GM23338 (cell line): Measurements from ENCODE around the gene KCNN3. TPM values are rescaled to one million over a fixed set of nuclear protein-coding genes. Genes with fewer than 3 reads are reported as not detected.

Experiments used
- ATAC-seq: fragments of 200-7000 bp; cut with Tn5 transposase; 3 replicates; pipeline ENCODE4 v1.9.1; 2020
- DNase-seq: peaks from one replicate; pipeline ENCODE4 v3.0.0-alpha.2; 2015; ENCODE audit warnings: low spot score
- H2AFZ ChIP-seq: fragments of 200-600 bp; sonication (generic); 2 replicates; pipeline ENCODE4 v1.8.0; 2016; ENCODE audit warnings: antibody characterized with exemption, mild to moderate bottlenecking, moderate library complexity
- H3F3A ChIP-seq: fragments of 200-600 bp; sonication (generic); replicated peaks from 2 replicates; pipeline ENCODE4 v1.8.0; 2017; ENCODE audit warnings: antibody characterized with exemption, mixed run types, low read depth
- H3K27ac ChIP-seq: fragments of 200-600 bp; sonication (generic); 2 replicates; pipeline ENCODE4 v1.6.1; 2016; ENCODE audit warnings: low read depth
- H3K27me3 ChIP-seq: fragments of 200-600 bp; sonication (generic); 2 replicates; pipeline ENCODE4 v1.8.0; 2016; ENCODE audit warnings: mild to moderate bottlenecking, mixed run types, moderate library complexity; ENCODE audit not compliant: insufficient read depth
- H3K36me3 ChIP-seq: fragments of 200-600 bp; sonication (generic); 2 replicates; pipeline ENCODE4 v1.8.0; 2016; ENCODE audit warnings: mild to moderate bottlenecking; ENCODE audit not compliant: insufficient read depth
- H3K4me1 ChIP-seq: fragments of 200-600 bp; sonication (generic); 2 replicates; pipeline ENCODE4 v1.8.0; 2016; ENCODE audit warnings: mild to moderate bottlenecking, moderate library complexity; ENCODE audit not compliant: insufficient read depth
- H3K4me2 ChIP-seq: fragments of 200-600 bp; sonication (generic); 2 replicates; pipeline ENCODE4 v1.7.1; 2017; ENCODE audit warnings: mixed run types
- H3K4me3 ChIP-seq: fragments of 200-600 bp; sonication (generic); 2 replicates; pipeline ENCODE4 v1.6.1; 2016; ENCODE audit warnings: mixed run types
- H3K79me2 ChIP-seq: fragments of 200-600 bp; sonication (generic); replicated peaks from 2 replicates; pipeline ENCODE4 v1.8.0; 2017; ENCODE audit warnings: mild to moderate bottlenecking; ENCODE audit not compliant: insufficient read depth
- H3K9me2 ChIP-seq: fragments of 200-600 bp; sonication (generic); 2 replicates; pipeline ENCODE4 v1.8.0; 2017; ENCODE audit not compliant: insufficient read depth
- H4K20me1 ChIP-seq: fragments of 200-600 bp; sonication (generic); replicated peaks from 2 replicates; pipeline ENCODE4 v1.8.0; 2017; ENCODE audit warnings: mild to moderate bottlenecking; ENCODE audit not compliant: insufficient read depth
- H3K27ac Mint-ChIP-seq: 2 replicates; pipeline ENCODE4 v1.8.0; 2020; ENCODE audit warnings: inconsistent platforms, mild to moderate bottlenecking, moderate library complexity, mixed read lengths
- H3K27me3 Mint-ChIP-seq: 3 replicates; pipeline ENCODE4 v1.8.0; 2022; ENCODE audit warnings: low read depth, mild to moderate bottlenecking, moderate library complexity, mixed read lengths, inconsistent platforms; ENCODE audit not compliant: insufficient read depth, poor library complexity
- H3K36me3 Mint-ChIP-seq: 3 replicates; pipeline ENCODE4 v1.8.0; 2021; ENCODE audit warnings: low read depth, mild to moderate bottlenecking, inconsistent platforms, moderate library complexity, mixed read lengths
- H3K4me1 Mint-ChIP-seq: 3 replicates; pipeline ENCODE4 v1.8.0; 2020; ENCODE audit warnings: mild to moderate bottlenecking, inconsistent platforms, mixed read lengths
- H3K4me3 Mint-ChIP-seq: 3 replicates; pipeline ENCODE4 v1.8.0; 2021; ENCODE audit warnings: moderate library complexity, mild to moderate bottlenecking, inconsistent platforms, mixed read lengths
- H3K9me3 Mint-ChIP-seq: 3 replicates; pipeline ENCODE4 v1.8.0; 2020; ENCODE audit warnings: moderate library complexity, mild to moderate bottlenecking, inconsistent platforms, mixed read lengths
- CREB1 ChIP-seq: fragments of 250-450 bp; sonication (Bioruptor Pico); IDR thresholded peaks from 2 replicates; pipeline ENCODE4 v1.5.0; 2020; ENCODE audit warnings: low read depth, mild to moderate bottlenecking, moderate library complexity
- EZH2phosphoT487 ChIP-seq: fragments of 200-600 bp; sonication (generic); IDR thresholded peaks from one replicate; pipeline ENCODE4 v1.8.1; 2018; ENCODE audit warnings: antibody characterized with exemption; ENCODE audit not compliant: unreplicated experiment
- POLR2AphosphoS5 ChIP-seq: IDR thresholded peaks from 2 replicates; pipeline ENCODE4 v1.6.1; 2016; ENCODE audit warnings: antibody characterized with exemption, low read depth
- REST ChIP-seq: IDR thresholded peaks from one replicate; pipeline ENCODE4 v1.6.1; 2018; ENCODE audit warnings: antibody characterized with exemption; ENCODE audit not compliant: unreplicated experiment
- STAT1 ChIP-seq: IDR thresholded peaks from one replicate; pipeline ENCODE4 v1.6.1; 2016; ENCODE audit warnings: antibody characterized with exemption; ENCODE audit not compliant: unreplicated experiment
- polyA plus RNA-seq: library from polyadenylated mRNA; unstranded; fragments of >200 nt; fragmentation: Nextera tagmentation; extraction: Ambion mirVana; gene quantifications from 2 replicates; pipeline ENCODE4 v1.2.1, GENCODE V29; 2016
- total RNA-seq: library from RNA; depleted of rRNA; stranded (reverse); fragments of >200 nt; shearing (Covaris generic); gene quantifications from 2 replicates; pipeline ENCODE4 v1.2.3, GENCODE V29; 2014
- TF ChIP-seq, protein P1 (sequence below): IDR thresholded peaks from 2 replicates; pipeline ENCODE4 v1.6.1; 2016; ENCODE audit warnings: antibody characterized with exemption
- TF ChIP-seq, protein P2 (sequence below): fragments of 250-450 bp; sonication (Bioruptor Pico); IDR thresholded peaks from 2 replicates; pipeline ENCODE4 v1.5.0; 2020; ENCODE audit warnings: mild to moderate bottlenecking, moderate library complexity

Gene KCNN3
- total and polyA plus RNA-seq, 2 experiments from 2014 or later = 1.9 to 3.0 TPM

DNA sequence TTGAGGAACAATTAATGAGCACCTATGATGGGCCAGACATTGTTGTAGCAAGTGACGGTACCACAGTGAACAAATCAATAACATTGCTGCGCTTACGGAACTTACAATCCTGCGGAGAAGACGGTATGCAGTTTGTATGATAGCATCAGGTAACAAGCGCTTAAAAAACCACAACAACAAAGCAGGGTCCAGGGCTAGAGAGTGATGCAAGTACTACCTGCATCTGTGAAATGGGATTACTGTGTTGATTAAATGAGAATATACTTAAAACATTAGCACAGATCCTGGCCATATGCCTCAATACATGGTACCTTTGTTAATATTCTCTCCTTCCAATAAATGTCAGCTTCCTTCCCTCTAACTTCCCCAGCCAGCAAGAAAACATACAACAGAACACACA lies 151.5 kb downstream of the KCNN3 start:
- DNase-seq = no peak
- Mint-ChIP-seq H3K36me3 (no peaks in the 10 kb centered on the region), H3K9me3 (no peaks in the 10 kb centered on the region), H3K4me1 (no peaks in the 10 kb centered on the region; the same call in none of the 3 replicates), H3K27ac (no peak overlapping the region), H3K27me3 (no peaks in the 10 kb centered on the region), H3K4me3 (no peak overlapping the region)
- H3K4me1 ChIP-seq = peaks cover 4% of the 10 kb centered on the region; the same call in 1 of the 2 replicates
- H2AFZ ChIP-seq = no peak overlapping the region
- ATAC-seq = no peak
- H3K79me2 ChIP-seq = no peaks in the 10 kb centered on the region
- no peak overlapping the region for H3K4me3 ChIP-seq
- H3K27ac ChIP-seq = no peak overlapping the region
- no peaks in the 10 kb centered on the region for H3K9me2 ChIP-seq
- no peaks in the 10 kb centered on the region for H3K27me3 ChIP-seq
- H3F3A ChIP-seq = no peaks in the 10 kb centered on the region
- H3K4me2 ChIP-seq = no peak overlapping the region
- no peaks in the 10 kb centered on the region for H4K20me1 ChIP-seq
- TF ChIP-seq, protein P1, sequence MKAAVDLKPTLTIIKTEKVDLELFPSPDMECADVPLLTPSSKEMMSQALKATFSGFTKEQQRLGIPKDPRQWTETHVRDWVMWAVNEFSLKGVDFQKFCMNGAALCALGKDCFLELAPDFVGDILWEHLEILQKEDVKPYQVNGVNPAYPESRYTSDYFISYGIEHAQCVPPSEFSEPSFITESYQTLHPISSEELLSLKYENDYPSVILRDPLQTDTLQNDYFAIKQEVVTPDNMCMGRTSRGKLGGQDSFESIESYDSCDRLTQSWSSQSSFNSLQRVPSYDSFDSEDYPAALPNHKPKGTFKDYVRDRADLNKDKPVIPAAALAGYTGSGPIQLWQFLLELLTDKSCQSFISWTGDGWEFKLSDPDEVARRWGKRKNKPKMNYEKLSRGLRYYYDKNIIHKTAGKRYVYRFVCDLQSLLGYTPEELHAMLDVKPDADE = no peak
- TF ChIP-seq REST = no peak
- TF ChIP-seq EZH2phosphoT487 = no peak
- H3K36me3 ChIP-seq = no peaks in the 10 kb centered on the region

DNA sequence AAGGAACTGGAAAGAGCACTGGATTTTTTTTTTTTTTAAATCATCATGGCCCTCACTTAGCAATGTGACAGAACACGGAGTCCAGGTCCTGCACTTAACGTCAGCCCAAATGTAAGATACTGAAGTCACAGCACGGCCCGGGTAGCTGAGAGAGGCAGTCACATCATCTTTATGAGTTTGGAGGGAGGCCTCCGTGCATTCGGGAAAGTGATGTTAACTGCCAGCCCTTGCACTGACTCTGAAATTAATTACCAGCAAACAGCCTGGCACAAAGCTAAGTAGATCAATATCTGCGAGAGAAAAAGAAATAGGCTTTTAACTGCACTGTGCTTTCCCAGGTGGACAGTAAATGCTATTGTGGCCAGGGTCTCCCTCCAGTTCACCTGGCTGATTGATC lies 152.6 kb downstream of the KCNN3 start:
- Mint-ChIP-seq H3K27me3 (no peaks in the 10 kb centered on the region), H3K27ac (no peak overlapping the region), H3K9me3 (no peaks in the 10 kb centered on the region), H3K4me3 (no peak overlapping the region), H3K36me3 (no peaks in the 10 kb centered on the region), H3K4me1 (no peaks in the 10 kb centered on the region; the same call in none of the 3 replicates)
- no peaks in the 10 kb centered on the region for H3K79me2 ChIP-seq
- no peak overlapping the region for H3K4me3 ChIP-seq
- no peak overlapping the region for H2AFZ ChIP-seq
- DNase-seq = no peak
- H3K9me2 ChIP-seq = no peaks in the 10 kb centered on the region
- peaks cover 4% of the 10 kb centered on the region; the same call in 1 of the 2 replicates for H3K4me1 ChIP-seq
- no peaks in the 10 kb centered on the region for H3F3A ChIP-seq
- H3K27me3 ChIP-seq = no peaks in the 10 kb centered on the region
- no peak overlapping the region for H3K4me2 ChIP-seq
- no peak overlapping the region for H3K27ac ChIP-seq
- H4K20me1 ChIP-seq = no peaks in the 10 kb centered on the region
- ATAC-seq = no peak
- no peaks in the 10 kb centered on the region for H3K36me3 ChIP-seq
- TF ChIP-seq POLR2AphosphoS5 = no peak
- no peak for TF ChIP-seq CREB1 (CRISPR knock-in tag)
- no peak for TF ChIP-seq EZH2phosphoT487
- TF ChIP-seq REST = no peak
- TF ChIP-seq, protein P2, sequence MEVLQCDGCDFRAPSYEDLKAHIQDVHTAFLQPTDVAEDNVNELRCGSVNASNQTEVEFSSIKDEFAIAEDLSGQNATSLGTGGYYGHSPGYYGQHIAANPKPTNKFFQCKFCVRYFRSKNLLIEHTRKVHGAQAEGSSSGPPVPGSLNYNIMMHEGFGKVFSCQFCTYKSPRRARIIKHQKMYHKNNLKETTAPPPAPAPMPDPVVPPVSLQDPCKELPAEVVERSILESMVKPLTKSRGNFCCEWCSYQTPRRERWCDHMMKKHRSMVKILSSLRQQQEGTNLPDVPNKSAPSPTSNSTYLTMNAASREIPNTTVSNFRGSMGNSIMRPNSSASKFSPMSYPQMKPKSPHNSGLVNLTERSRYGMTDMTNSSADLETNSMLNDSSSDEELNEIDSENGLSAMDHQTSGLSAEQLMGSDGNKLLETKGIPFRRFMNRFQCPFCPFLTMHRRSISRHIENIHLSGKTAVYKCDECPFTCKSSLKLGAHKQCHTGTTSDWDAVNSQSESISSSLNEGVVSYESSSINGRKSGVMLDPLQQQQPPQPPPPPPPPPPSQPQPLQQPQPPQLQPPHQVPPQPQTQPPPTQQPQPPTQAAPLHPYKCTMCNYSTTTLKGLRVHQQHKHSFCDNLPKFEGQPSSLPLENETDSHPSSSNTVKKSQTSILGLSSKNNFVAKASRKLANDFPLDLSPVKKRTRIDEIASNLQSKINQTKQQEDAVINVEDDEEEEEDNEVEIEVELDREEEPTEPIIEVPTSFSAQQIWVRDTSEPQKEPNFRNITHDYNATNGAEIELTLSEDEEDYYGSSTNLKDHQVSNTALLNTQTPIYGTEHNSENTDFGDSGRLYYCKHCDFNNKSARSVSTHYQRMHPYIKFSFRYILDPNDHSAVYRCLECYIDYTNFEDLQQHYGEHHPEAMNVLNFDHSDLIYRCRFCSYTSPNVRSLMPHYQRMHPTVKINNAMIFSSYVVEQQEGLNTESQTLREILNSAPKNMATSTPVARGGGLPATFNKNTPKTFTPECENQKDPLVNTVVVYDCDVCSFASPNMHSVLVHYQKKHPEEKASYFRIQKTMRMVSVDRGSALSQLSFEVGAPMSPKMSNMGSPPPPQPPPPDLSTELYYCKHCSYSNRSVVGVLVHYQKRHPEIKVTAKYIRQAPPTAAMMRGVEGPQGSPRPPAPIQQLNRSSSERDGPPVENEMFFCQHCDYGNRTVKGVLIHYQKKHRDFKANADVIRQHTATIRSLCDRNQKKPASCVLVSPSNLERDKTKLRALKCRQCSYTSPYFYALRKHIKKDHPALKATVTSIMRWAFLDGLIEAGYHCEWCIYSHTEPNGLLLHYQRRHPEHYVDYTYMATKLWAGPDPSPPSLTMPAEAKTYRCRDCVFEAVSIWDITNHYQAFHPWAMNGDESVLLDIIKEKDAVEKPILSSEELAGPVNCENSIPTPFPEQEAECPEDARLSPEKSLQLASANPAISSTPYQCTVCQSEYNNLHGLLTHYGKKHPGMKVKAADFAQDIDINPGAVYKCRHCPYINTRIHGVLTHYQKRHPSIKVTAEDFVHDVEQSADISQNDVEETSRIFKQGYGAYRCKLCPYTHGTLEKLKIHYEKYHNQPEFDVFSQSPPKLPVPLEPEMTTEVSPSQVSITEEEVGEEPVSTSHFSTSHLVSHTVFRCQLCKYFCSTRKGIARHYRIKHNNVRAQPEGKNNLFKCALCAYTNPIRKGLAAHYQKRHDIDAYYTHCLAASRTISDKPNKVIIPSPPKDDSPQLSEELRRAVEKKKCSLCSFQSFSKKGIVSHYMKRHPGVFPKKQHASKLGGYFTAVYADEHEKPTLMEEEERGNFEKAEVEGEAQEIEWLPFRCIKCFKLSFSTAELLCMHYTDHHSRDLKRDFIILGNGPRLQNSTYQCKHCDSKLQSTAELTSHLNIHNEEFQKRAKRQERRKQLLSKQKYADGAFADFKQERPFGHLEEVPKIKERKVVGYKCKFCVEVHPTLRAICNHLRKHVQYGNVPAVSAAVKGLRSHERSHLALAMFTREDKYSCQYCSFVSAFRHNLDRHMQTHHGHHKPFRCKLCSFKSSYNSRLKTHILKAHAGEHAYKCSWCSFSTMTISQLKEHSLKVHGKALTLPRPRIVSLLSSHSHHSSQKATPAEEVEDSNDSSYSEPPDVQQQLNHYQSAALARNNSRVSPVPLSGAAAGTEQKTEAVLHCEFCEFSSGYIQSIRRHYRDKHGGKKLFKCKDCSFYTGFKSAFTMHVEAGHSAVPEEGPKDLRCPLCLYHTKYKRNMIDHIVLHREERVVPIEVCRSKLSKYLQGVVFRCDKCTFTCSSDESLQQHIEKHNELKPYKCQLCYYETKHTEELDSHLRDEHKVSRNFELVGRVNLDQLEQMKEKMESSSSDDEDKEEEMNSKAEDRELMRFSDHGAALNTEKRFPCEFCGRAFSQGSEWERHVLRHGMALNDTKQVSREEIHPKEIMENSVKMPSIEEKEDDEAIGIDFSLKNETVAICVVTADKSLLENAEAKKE (CRISPR knock-in tag) = no peak
- TF ChIP-seq STAT1 = no peak
